Measurements from ENCODE around the gene CD69. TPM values are rescaled to one million over a fixed set of nuclear protein-coding genes. Genes with fewer than 3 reads are reported as not detected.
A peak's percentile ranks its signal among the peaks of the same experiment; 100 is the strongest.

Gene CD69
- total RNA-seq, 1 donor from 2014 or later = 26.7 TPM

- Mint-ChIP-seq H3K36me3 (ENCODE audit: low read depth) (peaks cover 45% of the 10 kb centered on the region), H3K27me3 (no peaks in the 10 kb centered on the region), H3K4me3 (peak overlapping the region; percentile 90), H3K27ac (peak overlapping the region; percentile 93), H3K9me3 (no peaks in the 10 kb centered on the region), H3K4me1 (peaks cover 78% of the 10 kb centered on the region)
- intact Hi-C loops (cut with micrococcal nuclease) = loop anchor here (2.0 to 10.0 kb wide), 4 partner anchors 27 to 605 kb away; partner anchors contain the start of genes CLEC2B and CLECL1
- CTCF ChIA-PET = interaction anchor here (3.8 to 17.3 kb wide), 2 partner anchors 9 to 39 kb away, joined by 53 to 451 read pairs; no protein-coding TSS in a partner anchor
- POLR2A ChIA-PET = interaction anchor here (0.6 to 5.7 kb wide), 14 partner anchors 10 to 170 kb away, joined by 3 to 45 read pairs (median 10); partner anchors contain the start of genes CLEC2D and CLECL1
- TF ChIP-seq CTCF (IDR thresholded peaks at IDR 0.05) = no peak
- DNase-seq (no peak), ATAC-seq (ENCODE audit: low read depth) (no peak)
Measured at GRCh38 chr12:9759694-9760093, 1.0 kb downstream of the CD69 start.

GRCh38 chr12:9758119-9758518 lies 2.6 kb downstream of the CD69 start:
- ATAC-seq (ENCODE audit: low read depth) = no peak
- Mint-ChIP-seq H3K27ac (peak overlapping the region; percentile 94), H3K27me3 (no peaks in the 10 kb centered on the region), H3K9me3 (no peaks in the 10 kb centered on the region), H3K4me3 (peak overlapping the region; percentile 90), H3K4me1 (peaks cover 72% of the 10 kb centered on the region), H3K36me3 (ENCODE audit: low read depth) (peaks cover 60% of the 10 kb centered on the region)
- DNase-seq = no peak
- POLR2A ChIA-PET = interaction anchor here (0.6 to 5.7 kb wide), 24 partner anchors 9 to 190 kb away, joined by 3 to 45 read pairs (median 5); partner anchors contain the start of genes CLEC2B, CLEC2D and CLECL1
- CTCF ChIA-PET = interaction anchor here (1.0 to 17.3 kb wide), 7 partner anchors 8 to 167 kb away, joined by 4 to 451 read pairs (median 6); no protein-coding TSS in a partner anchor
- intact Hi-C loops (cut with micrococcal nuclease) = loop anchor here (10.0 kb wide), 1 partner anchor 607 kb away; no protein-coding TSS in a partner anchor
- TF ChIP-seq CTCF (IDR thresholded peaks at IDR 0.05) = no peak

GRCh38 chr12:9757433-9758025 lies 3.2 kb downstream of the CD69 start:
- CTCF ChIA-PET = interaction anchor here (1.1 to 17.3 kb wide), 3 partner anchors 9 to 41 kb away, joined by 4 to 451 read pairs (median 6); no protein-coding TSS in a partner anchor
- no peak for TF ChIP-seq CTCF (IDR thresholded peaks at IDR 0.05)
- DNase-seq (no peak), ATAC-seq (ENCODE audit: low read depth) (no peak)
- POLR2A ChIA-PET = interaction anchor here (0.6 to 5.7 kb wide), 8 partner anchors 25 to 110 kb away, joined by 3 to 45 read pairs (median 10); partner anchors contain the start of genes CLEC2B and CLECL1
- Mint-ChIP-seq H3K27ac (peak overlapping the region; percentile 94), H3K27me3 (no peaks in the 10 kb centered on the region), H3K4me3 (peak overlapping the region; percentile 90), H3K4me1 (peaks cover 75% of the 10 kb centered on the region), H3K36me3 (ENCODE audit: low read depth) (peaks cover 66% of the 10 kb centered on the region), H3K9me3 (no peaks in the 10 kb centered on the region)
- intact Hi-C loops (cut with micrococcal nuclease) = loop anchor here (10.0 kb wide), 1 partner anchor 607 kb away; no protein-coding TSS in a partner anchor

GRCh38 chr12:9756706-9757105 lies 4.0 kb downstream of the CD69 start:
- CTCF ChIA-PET = interaction anchor here (1.1 to 17.3 kb wide), 2 partner anchors 14 to 42 kb away, joined by 4 to 451 read pairs; no protein-coding TSS in a partner anchor
- no peak for TF ChIP-seq CTCF (IDR thresholded peaks at IDR 0.05)
- Mint-ChIP-seq H3K4me1 (peaks cover 69% of the 10 kb centered on the region), H3K4me3 (peak overlapping the region; percentile 62), H3K27me3 (no peaks in the 10 kb centered on the region), H3K27ac (peak overlapping the region; percentile 46), H3K9me3 (no peaks in the 10 kb centered on the region), H3K36me3 (ENCODE audit: low read depth) (peaks cover 69% of the 10 kb centered on the region)
- intact Hi-C loops (cut with micrococcal nuclease) = loop anchor here (10.0 kb wide), 1 partner anchor 608 kb away; no protein-coding TSS in a partner anchor
- DNase-seq (no peak), ATAC-seq (ENCODE audit: low read depth) (no peak)
- POLR2A ChIA-PET = interaction anchor here (0.7 to 2.4 kb wide), 2 partner anchors 109 to 111 kb away, joined by 3 to 16 read pairs; partner anchors contain the start of gene CLEC2B

GRCh38 chr12:9756170-9756569 lies 4.5 kb downstream of the CD69 start:
- ChIA-PET CTCF (interaction anchor here (1.0 to 17.3 kb wide), 4 partner anchors 14 to 384 kb away, joined by 3 to 451 read pairs (median 4); no protein-coding TSS in a partner anchor), POLR2A (interaction anchor here (2.7 kb wide), 1 partner anchor 42 kb away, joined by 11 read pairs; no protein-coding TSS in a partner anchor)
- Mint-ChIP-seq H3K4me3 (peak overlapping the region; percentile 9), H3K27me3 (no peaks in the 10 kb centered on the region), H3K9me3 (no peaks in the 10 kb centered on the region), H3K36me3 (ENCODE audit: low read depth) (peaks cover 73% of the 10 kb centered on the region), H3K27ac (peak overlapping the region; percentile 46), H3K4me1 (peaks cover 69% of the 10 kb centered on the region)
- no peak for ATAC-seq (ENCODE audit: low read depth)
- DNase-seq = no peak
- TF ChIP-seq CTCF (IDR thresholded peaks at IDR 0.05) = no peak
- intact Hi-C loops (cut with micrococcal nuclease) = loop anchor here (10.0 kb wide), 1 partner anchor 609 kb away; no protein-coding TSS in a partner anchor
